HG03196 (cell line): Measurements from ENCODE around the gene STYXL1.
"Not testable (repeated sequence)": the region's sequence is repeated elsewhere in the genome, so short reads cannot be mapped to it uniquely, and the experiment has no call there.

ENCODE experiments used
- ATAC-seq: cut with Tn5 transposase; IDR thresholded peaks from one replicate; pipeline ENCODE4 v1.9.1; 2021; ENCODE audit not compliant: unreplicated experiment

Gene STYXL1

GRCh38 chr7:76040126-76040525 is 7.7 kb downstream of the STYXL1 start:
- no peak for ATAC-seq

GRCh38 chr7:76037310-76037709 is 10.5 kb downstream of the STYXL1 start:
- no peak for ATAC-seq

- ATAC-seq: no peak
Measured at GRCh38 chr7:76031964-76032363, 15.8 kb downstream of the STYXL1 start.

- ATAC-seq: not testable (repeated sequence)
Measured at GRCh38 chr7:76029682-76030081, 18.1 kb downstream of the STYXL1 start.

- ATAC-seq: no peak
Measured at GRCh38 chr7:76023002-76023401, 24.8 kb downstream of the STYXL1 start.

GRCh38 chr7:76022026-76022780 is 25.6 kb downstream of the STYXL1 start:
- no peak for ATAC-seq

- ATAC-seq: no peak
Measured at GRCh38 chr7:76020031-76020714, 27.6 kb downstream of the STYXL1 start.

- not testable (repeated sequence) for ATAC-seq
Measured at GRCh38 chr7:76018520-76018919, 29.3 kb downstream of the STYXL1 start.

- ATAC-seq: no peak
Measured at GRCh38 chr7:76016191-76016947, 31.4 kb downstream of the STYXL1 start.

- no peak for ATAC-seq
Measured at GRCh38 chr7:76011442-76011861, 36.3 kb downstream of the STYXL1 start.

GRCh38 chr7:76009672-76010600 is 37.9 kb downstream of the STYXL1 start:
- ATAC-seq: no peak

GRCh38 chr7:76008156-76008687 is 39.6 kb downstream of the STYXL1 start:
- ATAC-seq: no peak

- ATAC-seq: not testable (repeated sequence)
Measured at GRCh38 chr7:76005004-76005403, 42.8 kb downstream of the STYXL1 start.

- ATAC-seq: no peak
Measured at GRCh38 chr7:76003351-76003750, 44.4 kb downstream of the STYXL1 start.

- no peak for ATAC-seq
Measured at GRCh38 chr7:76002822-76003221, 45.0 kb downstream of the STYXL1 start.

GRCh38 chr7:76002139-76002538 is 45.7 kb downstream of the STYXL1 start:
- no peak for ATAC-seq

- no peak for ATAC-seq
Measured at GRCh38 chr7:76000566-76000965, 47.2 kb downstream of the STYXL1 start.

- no peak for ATAC-seq
Measured at GRCh38 chr7:75998038-75998437, 49.8 kb downstream of the STYXL1 start.

GRCh38 chr7:75996476-75996875 is 51.3 kb downstream of the STYXL1 start:
- no peak for ATAC-seq

GRCh38 chr7:75995996-75996395 is 51.8 kb downstream of the STYXL1 start:
- no peak for ATAC-seq
